K562 (cell line): ENCODE results near the gene MYO15A. TPM values are rescaled to one million over a fixed set of nuclear protein-coding genes. Genes with fewer than 3 reads are reported as not detected.

Experiments used
- ARID3A ChIP-seq: IDR thresholded peaks from 2 replicates; pipeline ENCODE4 v1.6.1; 2012; ENCODE audit warnings: low read depth, low read length, improper control_type of control experiment, borderline replicate concordance
- BCLAF1 ChIP-seq, 2 experiments: fragments of 450-650 bp in 1 of 2; IDR thresholded peaks; 2 replicates each; pipeline ENCODE4 v1.6.1; 2011 to 2017; ENCODE audit warnings: low read depth in 2 of 2, antibody characterized with exemption in 1 of 2, borderline replicate concordance in 1 of 2, low read length in 1 of 2, mild to moderate bottlenecking in 1 of 2, mixed read lengths in 1 of 2; ENCODE audit not compliant: control insufficient read depth in 1 of 2
- DDX20 ChIP-seq: fragments of 450-650 bp; IDR thresholded peaks from 2 replicates; pipeline ENCODE4 v1.6.1; 2016; ENCODE audit warnings: missing genetic modification characterization, low read depth, mild to moderate bottlenecking, missing compliant biosample characterization, moderate library complexity
- E4F1 ChIP-seq: fragments of 250-450 bp; sonication (Bioruptor Pico); IDR thresholded peaks from 2 replicates; pipeline ENCODE4 v1.5.0; 2021; ENCODE audit warnings: mild to moderate bottlenecking, borderline replicate concordance
- EHMT2 ChIP-seq: fragments of 450-650 bp; IDR thresholded peaks from 2 replicates; pipeline ENCODE4 v1.6.1; 2018; ENCODE audit warnings: antibody characterized with exemption
- EWSR1 ChIP-seq: fragments of 450-650 bp; IDR thresholded peaks from 2 replicates; pipeline ENCODE4 v1.6.1; 2018; ENCODE audit warnings: borderline replicate concordance, mild to moderate bottlenecking, low read depth, moderate library complexity; ENCODE audit not compliant: partially characterized antibody
- HCFC1 ChIP-seq: IDR thresholded peaks from 2 replicates; pipeline ENCODE4 v1.6.1; 2012; ENCODE audit warnings: low read depth, low read length, improper control_type of control experiment
- KHSRP ChIP-seq: fragments of 450-650 bp; IDR thresholded peaks from 2 replicates; pipeline ENCODE4 v1.6.1; 2017
- POLR2B ChIP-seq: fragments of 450-650 bp; IDR thresholded peaks from 2 replicates; pipeline ENCODE4 v1.6.1; 2018; ENCODE audit warnings: low read depth; ENCODE audit not compliant: partially characterized antibody
- SETDB1 ChIP-seq: IDR thresholded peaks from one replicate; pipeline ENCODE4 v1.6.1; 2012; ENCODE audit warnings: low read length, control low read depth, inconsistent platforms
- TAF15 ChIP-seq: fragments of 200-400 bp; formaldehyde crosslinking; IDR thresholded peaks from 2 replicates; pipeline ENCODE4 v1.6.1; 2017; ENCODE audit warnings: mild to moderate bottlenecking, low read depth, low read length, moderate library complexity
- TEAD1 ChIP-seq, 2 experiments: fragments of 450-650 bp in 1 of 2; sonication (generic) in 1 of 2; formaldehyde crosslinking; IDR thresholded peaks; 2 replicates each; pipeline versions ENCODE4 v1.4.0 to v1.8.0; 2020 to 2022; ENCODE audit warnings: mild to moderate bottlenecking in 2 of 2, missing genetic modification reagents in 1 of 2
- TOE1 ChIP-seq, 2 experiments: fragments of 450-650 bp in 1 of 2; sonication (generic) in 1 of 2; formaldehyde crosslinking in 1 of 2; IDR thresholded peaks; 2 replicates each; pipeline versions ENCODE4 v1.7.1 to v1.8.0; 2016 to 2022; ENCODE audit warnings: borderline replicate concordance in 2 of 2, mild to moderate bottlenecking in 2 of 2, antibody characterized with exemption in 1 of 2, inconsistent platforms in 1 of 2, low read depth in 1 of 2, missing genetic modification reagents in 1 of 2, moderate library complexity in 1 of 2
- ZC3H8 ChIP-seq: fragments of 450-650 bp; IDR thresholded peaks from 2 replicates; pipeline ENCODE4 v1.6.1; 2017
- ZFP91 ChIP-seq: sonication (generic); formaldehyde crosslinking; IDR thresholded peaks from 2 replicates; pipeline ENCODE4 v1.8.0; 2022; ENCODE audit warnings: mild to moderate bottlenecking, missing genetic modification reagents
- ZNF354B ChIP-seq: fragments of 250-450 bp; sonication (Bioruptor Pico); IDR thresholded peaks from 2 replicates; pipeline ENCODE4 v1.4.0; 2020
- ZNF384 ChIP-seq: IDR thresholded peaks from 2 replicates; pipeline ENCODE4 v1.6.1; 2012; ENCODE audit warnings: low read depth, low read length, improper control_type of control experiment
- ZNF79 ChIP-seq: fragments of 250-450 bp; sonication (Bioruptor Pico); IDR thresholded peaks from 2 replicates; pipeline ENCODE4 v1.4.0; 2020; ENCODE audit warnings: low read depth, mild to moderate bottlenecking, moderate library complexity
- polyA plus RNA-seq, 8 experiments: library from polyadenylated mRNA; depleted of rRNA in 4 of 8; stranded (reverse) in 5 of 8; unstranded in 3 of 8; fragments of >200 nt; fragmentation: Nextera tagmentation in 2 of 8; fragmentation: Illumina TruSeq in 1 of 8; extraction: Ambion mirVana in 2 of 8; extraction: Trizol in 1 of 8; gene quantifications; 2 replicates each; pipeline versions ENCODE4 v1.2.1 to v1.2.3, GENCODE V29; 2011 to 2014; ENCODE audit warnings: inconsistent platforms in 1 of 8, missing spikeins in 1 of 8
- total RNA-seq, 7 experiments: library from RNA; depleted of rRNA in 6 of 7; stranded (reverse); fragments of >200 nt in 6 of 7; fragmentation: Illumina TruSeq in 2 of 7; extraction: Trizol in 2 of 7; gene quantifications; 2 replicates each; pipeline versions ENCODE4 v1.2.1 to v1.2.3, GENCODE V29; 2011 to 2021; ENCODE audit warnings: low replicate concordance in 1 of 7

Gene MYO15A
- total and polyA plus RNA-seq, 9 of the 15 experiments (the other 6 are each of a cell fraction or from before 2014, with no cell fraction given): 0.05 to 0.88 (median 0.14) TPM; not detected in 1

- TF ChIP-seq ZC3H8 (no peak), ZNF79 (no peak), POLR2B (peak; percentile 28), EHMT2 (no peak), SETDB1 (no peak), TEAD1 (CRISPR knock-in tag; IDR thresholded peaks at IDR 0.05) (no peak), BCLAF1 (IDR thresholded peaks at IDR 0.05; ENCODE audit: borderline replicate concordance in 1 of 2, control insufficient read depth in 1 of 2, low read depth in 2 of 2, low read length in 1 of 2) (no peak), E4F1 (CRISPR knock-in tag) (no peak), KHSRP (no peak), ZFP91 (CRISPR knock-in tag) (0 out of 2 replicates have a peak, but pooled peaks have one; percentile 51), ARID3A (no peak), ZNF384 (no peak), DDX20 (no peak), TOE1 (IDR thresholded peaks at IDR 0.05; ENCODE audit: borderline replicate concordance) (no peak), TOE1 (CRISPR knock-in tag; IDR thresholded peaks at IDR 0.05; ENCODE audit: borderline replicate concordance, low read depth) (no peak), HCFC1 (peak; percentile 17; the same call in 1 of the 2 replicates), TAF15 (no peak), EWSR1 (no peak), ZNF354B (CRISPR knock-in tag) (no peak)
Observed at GRCh38 chr17:18183334-18184142, 75.0 kb downstream of the MYO15A start, which contains the start of gene ALKBH5 (continued).
